ENCODE measurements around the gene ITGB6. TPM values are rescaled to one million over a fixed set of nuclear protein-coding genes. Genes with fewer than 3 reads are reported as not detected.

ITGB6 gene
- total RNA-seq, 2 donors from 2014 or later, result not detected

DNA sequence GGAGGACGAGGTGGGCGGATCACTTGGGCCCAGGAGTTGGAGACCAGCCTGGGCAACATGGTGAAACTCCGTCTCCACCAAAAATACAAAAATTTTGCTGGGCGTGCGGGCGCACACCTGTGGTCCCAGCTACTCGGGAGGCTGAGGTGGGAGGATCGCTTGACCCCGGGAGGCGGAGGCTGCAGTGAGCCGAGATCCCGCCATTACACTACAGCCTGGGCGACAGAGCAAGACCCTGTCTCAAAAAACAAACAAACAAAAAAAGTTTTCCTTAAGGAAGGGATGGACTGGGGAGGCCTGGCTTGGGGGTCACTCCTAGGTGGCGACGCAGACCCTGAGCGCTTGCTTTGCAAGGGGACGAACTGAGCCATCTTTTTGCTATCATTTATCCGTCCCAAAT, 138.5 kb downstream of the ITGB6 start:
- no peak overlapping the region for H3K27ac Mint-ChIP-seq
- no peak for DNase-seq (ENCODE audit: low spot score in 2 of 2)
- ATAC-seq, result no peak
- no peaks in the 10 kb centered on the region for H3K9me3 Mint-ChIP-seq
- H3K36me3 Mint-ChIP-seq, result no peaks in the 10 kb centered on the region

DNA sequence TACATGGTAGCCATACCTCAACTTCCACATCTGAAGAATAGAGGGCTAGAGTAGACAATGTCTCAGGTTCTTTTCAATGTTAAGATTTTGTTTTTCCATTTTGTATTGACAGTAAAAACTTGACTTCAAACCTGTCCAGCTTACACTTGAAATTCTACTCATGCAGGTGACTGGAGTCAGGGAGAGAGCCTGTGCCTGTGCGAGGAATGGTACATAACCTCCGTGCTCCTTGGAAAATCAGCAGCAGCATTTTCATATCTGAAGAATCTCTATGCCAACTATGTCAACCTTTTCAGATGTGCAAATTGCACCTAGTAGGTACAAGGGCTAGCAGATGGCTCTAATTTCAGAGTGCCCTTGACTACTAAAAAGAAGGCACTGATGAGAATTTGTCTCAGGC, 139.8 kb downstream of the ITGB6 start:
- Mint-ChIP-seq H3K9me3 (no peaks in the 10 kb centered on the region), H3K27ac (no peak overlapping the region), H3K36me3 (no peaks in the 10 kb centered on the region)
- DNase-seq (ENCODE audit: low spot score in 2 of 2) (no peak), ATAC-seq (no peak)

DNA sequence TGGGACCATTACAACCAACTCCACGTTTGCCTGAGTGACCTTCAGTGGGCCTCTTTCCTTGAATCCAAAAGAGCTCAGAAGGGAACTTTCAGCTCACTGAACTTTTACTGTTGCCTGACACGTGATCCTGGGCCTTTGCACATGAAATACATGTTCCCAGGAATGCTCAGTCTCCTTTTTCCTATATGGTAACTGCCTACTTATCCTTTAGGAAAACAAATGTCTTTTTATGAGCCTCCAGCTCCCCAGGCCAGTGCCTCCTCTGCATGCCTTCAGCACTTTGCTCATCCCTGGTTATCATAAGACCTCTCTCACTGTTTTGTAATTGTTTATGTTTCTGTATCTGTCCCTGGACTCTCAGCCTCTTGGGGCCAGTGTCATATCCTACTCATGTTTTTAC, 142.7 kb downstream of the ITGB6 start:
- Mint-ChIP-seq H3K36me3 (no peaks in the 10 kb centered on the region), H3K27ac (no peak overlapping the region), H3K9me3 (no peaks in the 10 kb centered on the region)
- no peak for ATAC-seq
- DNase-seq (ENCODE audit: low spot score in 2 of 2), result no peak

DNA sequence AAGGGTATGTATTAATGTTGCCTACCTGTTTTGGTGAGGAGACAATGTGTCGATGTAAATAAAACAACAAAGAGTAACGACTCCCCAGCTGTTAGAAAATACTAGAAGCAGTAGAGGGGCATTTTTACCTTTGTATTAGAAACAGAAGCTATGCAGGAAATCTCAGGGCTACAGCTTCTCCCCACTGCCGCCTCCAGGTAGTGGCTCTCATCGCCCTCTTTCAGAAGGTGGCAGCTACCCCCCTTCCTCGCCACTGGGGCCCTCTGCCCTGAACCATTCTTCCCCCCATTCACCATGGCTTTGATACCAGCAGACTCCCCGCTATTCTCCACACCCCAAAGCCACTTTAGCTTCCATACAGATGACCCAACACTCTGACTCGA, 144.4 kb downstream of the ITGB6 start:
- no peaks in the 10 kb centered on the region for H3K9me3 Mint-ChIP-seq
- no peak overlapping the region for H3K27ac Mint-ChIP-seq
- no peaks in the 10 kb centered on the region for H3K36me3 Mint-ChIP-seq
- no peak for ATAC-seq
- no peak for DNase-seq (ENCODE audit: low spot score in 2 of 2)

DNA sequence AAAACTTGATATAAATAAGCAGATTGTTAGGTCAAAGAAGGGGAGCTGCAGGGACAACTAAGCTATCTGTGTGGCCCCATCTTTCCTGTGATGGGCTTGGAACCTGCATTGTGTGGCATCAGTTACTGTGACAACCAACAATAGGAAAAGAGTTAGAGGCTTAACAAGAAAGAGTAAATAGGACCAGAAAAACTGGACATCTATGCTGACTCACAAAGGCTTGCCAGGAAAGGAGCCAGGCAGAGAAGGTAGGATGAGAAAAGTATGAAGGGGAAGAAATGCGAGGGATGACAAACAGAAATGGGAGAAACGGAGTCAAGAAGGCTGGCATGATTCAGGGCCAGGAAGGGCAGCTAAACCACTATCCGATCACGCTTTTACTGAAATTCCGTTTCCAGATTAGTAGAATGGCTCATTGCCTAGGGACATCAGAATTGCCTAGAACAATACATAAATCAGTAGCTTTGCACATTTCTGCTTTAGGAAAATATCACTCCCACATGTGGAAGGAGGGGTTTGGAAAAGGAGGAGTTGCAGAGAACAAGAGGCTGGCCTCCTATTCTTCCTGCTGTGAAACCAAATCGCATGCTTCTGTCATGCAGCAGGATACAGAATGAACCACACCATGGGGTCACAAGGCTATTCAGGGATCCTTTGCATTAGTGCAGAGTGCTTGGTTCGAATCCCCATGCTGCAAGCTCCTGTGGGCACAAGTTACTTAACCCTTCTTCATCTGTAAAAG, 144.9 kb downstream of the ITGB6 start:
- Mint-ChIP-seq H3K9me3 (no peaks in the 10 kb centered on the region), H3K27ac (no peak overlapping the region), H3K36me3 (no peaks in the 10 kb centered on the region)
- no peak for DNase-seq (ENCODE audit: low spot score in 2 of 2)
- ATAC-seq, result no peak

DNA sequence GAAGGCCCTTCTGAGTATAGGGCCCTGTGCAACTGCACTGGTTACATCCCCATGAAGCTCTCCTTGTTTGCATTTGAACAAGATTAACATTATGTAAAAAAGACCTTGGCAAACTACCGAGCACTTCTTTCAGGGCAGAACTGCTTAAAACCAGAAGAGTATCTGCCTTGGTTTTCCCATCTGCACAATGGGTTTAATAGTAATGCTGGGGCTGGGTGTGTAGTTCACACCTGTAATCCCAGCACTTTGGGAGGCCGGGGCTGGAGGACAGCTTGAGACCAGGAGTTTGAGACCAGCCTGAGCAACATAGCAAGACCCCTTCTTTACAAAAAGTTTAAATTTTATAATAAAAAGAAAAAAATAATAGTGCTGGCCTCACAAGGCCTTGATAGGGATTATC, 146.1 kb downstream of the ITGB6 start:
- DNase-seq (ENCODE audit: low spot score in 2 of 2), result no peak
- Mint-ChIP-seq H3K36me3 (no peaks in the 10 kb centered on the region), H3K27ac (no peak overlapping the region), H3K9me3 (no peaks in the 10 kb centered on the region)
- no peak for ATAC-seq

DNA sequence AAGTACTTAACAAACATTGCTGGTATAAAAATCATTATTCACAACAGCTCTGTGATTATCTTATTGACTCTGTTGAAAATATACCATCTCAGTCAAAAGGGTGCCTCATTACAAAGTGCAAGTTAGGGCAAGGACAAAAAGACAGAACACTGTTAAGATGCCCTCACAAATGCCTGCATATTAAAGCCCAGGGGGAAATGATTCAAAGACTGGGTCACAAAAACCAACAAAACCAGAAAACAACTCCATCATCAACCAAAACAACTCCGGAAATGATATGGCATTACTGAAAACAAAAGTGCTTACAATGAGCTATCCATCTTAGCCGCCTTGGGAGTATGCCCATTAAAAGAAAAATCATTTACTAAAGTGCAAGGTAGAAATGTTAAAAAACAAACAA, 147.5 kb downstream of the ITGB6 start:
- DNase-seq (ENCODE audit: low spot score in 2 of 2) (no peak), ATAC-seq (peak in 1 of 2 donors; percentile 48)
- Mint-ChIP-seq H3K27ac (no peak overlapping the region), H3K36me3 (no peaks in the 10 kb centered on the region), H3K9me3 (no peaks in the 10 kb centered on the region)

DNA sequence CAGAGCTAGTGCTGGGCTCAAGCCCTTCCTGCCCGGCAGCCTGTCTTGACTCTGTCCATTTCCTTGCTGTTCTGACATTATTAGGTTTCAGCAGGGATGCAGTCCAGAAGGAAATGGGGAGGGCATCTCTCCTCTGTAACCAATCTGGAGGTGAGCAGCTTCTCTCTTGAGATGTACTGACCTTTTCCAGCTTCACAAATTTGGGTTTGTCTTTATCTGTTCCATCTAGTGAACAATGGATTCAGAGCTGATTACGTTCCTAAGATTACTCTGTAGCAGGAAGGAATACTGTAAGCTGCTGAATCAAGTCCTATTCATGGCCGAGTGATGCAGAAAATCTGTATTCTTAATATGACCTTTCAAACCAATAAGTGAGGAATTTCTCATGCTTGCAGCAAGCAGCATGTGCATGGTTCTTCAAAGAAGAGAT, 148.7 kb downstream of the ITGB6 start:
- Mint-ChIP-seq H3K27ac (no peak overlapping the region), H3K36me3 (no peaks in the 10 kb centered on the region), H3K9me3 (no peaks in the 10 kb centered on the region)
- DNase-seq (ENCODE audit: low spot score in 2 of 2), result no peak
- ATAC-seq, result no peak

DNA sequence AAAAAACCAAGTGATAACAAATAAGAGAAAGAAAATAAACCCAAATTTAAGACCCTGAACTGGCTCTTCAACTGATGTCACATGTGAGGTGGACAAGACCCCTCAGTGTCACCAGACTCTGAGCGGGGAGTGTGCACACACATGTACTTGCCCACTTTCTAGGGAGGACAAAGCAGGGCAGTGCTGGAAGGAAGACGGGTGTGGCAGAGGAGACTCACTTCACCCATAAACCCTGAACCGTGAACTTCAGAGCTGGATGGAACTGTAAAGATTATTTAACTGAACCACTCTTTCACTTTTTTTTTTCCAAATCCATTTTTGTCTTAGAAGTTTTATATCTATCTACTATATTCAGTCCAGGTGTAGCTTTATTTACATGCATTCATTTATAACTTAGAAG, 149.9 kb downstream of the ITGB6 start:
- Mint-ChIP-seq H3K27ac (no peak overlapping the region), H3K9me3 (no peaks in the 10 kb centered on the region), H3K36me3 (no peaks in the 10 kb centered on the region)
- DNase-seq (ENCODE audit: low spot score in 2 of 2) (no peak), ATAC-seq (no peak)

Other genes with a start within 250 kb of the ITGB6 start
- not detected for gene PLA2R1, start 137.7 kb downstream of the ITGB6 start, total RNA-seq

Measured in activated naive CD4-positive, alpha-beta T cell treated with anti-CD3 and anti-CD28 coated beads, Interleukin-2, amount 50 U/mL, for 72 hours (primary cell).